Aorta (tissue), 5 donors: Measurements from ENCODE around the gene PRRG4. TPM values are rescaled to one million over a fixed set of nuclear protein-coding genes. Genes with fewer than 3 reads are reported as not detected.

Experiments
- ATAC-seq: fragments of 200-7000 bp; cut with Tn5 transposase; one replicate; pipeline ENCODE4 v1.9.1; 2022; ENCODE audit warnings: moderate library complexity; ENCODE audit not compliant: low FRiP score
- DNase-seq, 2 donors: peaks; one replicate each; pipeline ENCODE4 v3.0.0-alpha.2; 2020
- H3K27ac ChIP-seq, 2 donors: one replicate each; pipeline ENCODE4 v1.5.1; 2013; ENCODE audit warnings: low read length in 2 of 2, mild to moderate bottlenecking in 2 of 2, moderate library complexity in 2 of 2, control low read depth in 1 of 2, inconsistent platforms in 1 of 2, low read depth in 1 of 2
- H3K27me3 ChIP-seq, 2 donors: one replicate each; pipeline ENCODE4 v1.6.1; 2013; ENCODE audit warnings: control low read depth in 1 of 2, low read length in 1 of 2, mild to moderate bottlenecking in 1 of 2, moderate library complexity in 1 of 2; ENCODE audit not compliant: insufficient read depth in 2 of 2, control insufficient read depth in 1 of 2
- H3K36me3 ChIP-seq, 2 donors: one replicate each; pipeline ENCODE4 v1.6.1; 2013; ENCODE audit warnings: control low read depth in 1 of 2, low read length in 1 of 2, mild to moderate bottlenecking in 1 of 2; ENCODE audit not compliant: insufficient read depth in 2 of 2, control insufficient read depth in 1 of 2
- H3K4me1 ChIP-seq, 2 donors: one replicate each; pipeline ENCODE4 v1.6.1; 2013; ENCODE audit warnings: low read length in 2 of 2, control low read depth in 1 of 2, mild to moderate bottlenecking in 1 of 2, moderate library complexity in 1 of 2; ENCODE audit not compliant: insufficient read depth in 2 of 2, control insufficient read depth in 1 of 2
- H3K4me3 ChIP-seq, 2 donors: one replicate each; pipeline ENCODE4 v1.5.1; 2013; ENCODE audit warnings: low read length in 2 of 2, control low read depth in 1 of 2, mild to moderate bottlenecking in 1 of 2
- H3K9me3 ChIP-seq: one replicate; pipeline ENCODE4 v1.6.1; 2013; ENCODE audit warnings: mild to moderate bottlenecking, low read length; ENCODE audit not compliant: control insufficient read depth
- WGBS, 2 donors: extraction: QIAGEN DNeasy Blood & Tissue Kit; methylation state at CpG; one replicate each; pipeline ENCODE4 v1.1.7; 2013; 5-methylcytosine and 5-hydroxymethylcytosine counted together
- intact Hi-C, 2 donors: fragments of 100-400 bp; cut with DNase I; formaldehyde crosslinking; loops; one replicate each; pipeline versions ENCODE4 v1.14.2 to v1.15.0; 2022
- polyA plus RNA-seq, 2 donors: library from polyadenylated mRNA; stranded (reverse); fragments of 200-250 nt; gene quantifications; one replicate each; pipeline ENCODE4 v1.2.3, GENCODE V29; 2013
- total RNA-seq, 2 donors: library from RNA; stranded (reverse); fragmentation: NEBNext Ultra II Directional; extraction: Animal tissue kit (Norgen Biotek cat#: 25700); gene quantifications; one replicate each; pipeline ENCODE4 v1.2.1, GENCODE V29; 2021
- donor health status: healthy with polysubstance abuse.
- donor health status: Bipolar disorder and iron deficiency.
- donor health status: DM: no; HTN: no; CAD: no.
- donor health status: DM: no; HTN: no; CAD: no.
- donor health status: DM: yes; HTN: yes; CAD: no.

Gene PRRG4
- total and polyA plus RNA-seq, 4 donors = 0.26 to 2.1 (median 2.0) TPM

DNA sequence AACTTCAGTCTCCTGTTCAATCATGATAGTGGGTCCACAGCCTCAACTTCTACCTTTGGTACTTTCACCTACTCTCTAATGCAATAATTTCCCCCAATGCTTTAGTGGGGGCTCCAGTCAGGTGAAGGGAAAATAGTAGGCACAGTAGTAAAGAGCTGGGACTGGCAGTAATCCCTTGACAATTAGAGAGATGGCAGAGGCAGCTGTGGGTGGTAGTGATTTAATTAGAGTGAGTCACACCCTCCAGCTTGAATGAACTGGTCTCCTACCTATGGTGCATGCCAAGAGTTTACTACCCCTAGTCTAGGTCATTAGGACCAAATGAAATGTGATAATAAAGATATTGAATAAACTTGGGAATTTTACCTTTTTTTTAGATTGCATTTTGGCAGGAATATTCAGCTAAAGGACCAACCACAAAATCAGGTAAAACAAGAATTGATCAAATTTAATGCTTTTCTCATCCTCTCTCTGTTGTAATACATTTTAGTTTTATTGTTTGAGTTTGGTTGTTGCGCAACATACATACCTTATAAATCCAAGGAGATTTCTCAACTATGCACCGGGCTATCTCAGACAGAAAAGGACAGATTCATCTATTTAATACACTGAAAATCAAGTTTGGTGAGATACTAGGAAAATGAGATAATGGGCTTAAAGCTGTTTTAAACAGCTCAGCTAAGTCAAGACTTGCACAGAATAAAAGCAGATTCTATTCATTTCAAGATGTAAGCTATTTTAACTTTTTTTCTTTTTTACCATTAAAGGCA is 9.0 kb downstream of the PRRG4 start:
- no peaks in the 10 kb centered on the region for H3K9me3 ChIP-seq
- DNase-seq = no peak
- H3K4me3 ChIP-seq = no peak overlapping the region
- no peak overlapping the region for H3K27ac ChIP-seq
- no peaks in the 10 kb centered on the region for H3K36me3 ChIP-seq
- WGBS, 2 donors = 90% methylated on average over 2 of the region's 2 CpGs
- intact Hi-C loops = no loop called here
- H3K4me1 ChIP-seq = no peaks in the 10 kb centered on the region
- no peaks in the 10 kb centered on the region for H3K27me3 ChIP-seq
- ATAC-seq = no peak

DNA sequence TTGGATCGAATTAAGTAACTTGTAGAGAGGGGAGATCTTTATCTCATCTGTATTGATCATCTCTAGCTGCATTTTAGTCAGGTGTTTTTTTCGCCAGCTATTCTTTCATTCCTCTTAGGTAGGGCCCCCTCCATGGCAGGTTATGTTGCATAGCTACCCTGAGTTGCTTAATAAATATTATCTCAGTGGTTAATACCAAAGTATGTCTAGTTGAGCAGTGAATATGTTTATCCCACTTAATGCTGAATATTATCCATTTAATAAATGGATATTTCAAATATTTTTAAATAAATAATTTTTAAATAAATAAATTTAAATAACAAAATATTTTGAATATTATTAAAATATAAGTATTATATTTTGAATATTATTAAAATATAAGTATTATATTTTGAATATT is 9.6 kb downstream of the PRRG4 start:
- H3K4me1 ChIP-seq = no peaks in the 10 kb centered on the region
- no peaks in the 10 kb centered on the region for H3K27me3 ChIP-seq
- ATAC-seq = no peak
- 92 to 94% methylated on average over 2 of the region's 2 CpGs for WGBS, 2 donors
- no peaks in the 10 kb centered on the region for H3K9me3 ChIP-seq
- H3K36me3 ChIP-seq = no peaks in the 10 kb centered on the region
- DNase-seq = no peak
- no peak overlapping the region for H3K4me3 ChIP-seq
- H3K27ac ChIP-seq = no peak overlapping the region
- intact Hi-C loops = no loop called here

DNA sequence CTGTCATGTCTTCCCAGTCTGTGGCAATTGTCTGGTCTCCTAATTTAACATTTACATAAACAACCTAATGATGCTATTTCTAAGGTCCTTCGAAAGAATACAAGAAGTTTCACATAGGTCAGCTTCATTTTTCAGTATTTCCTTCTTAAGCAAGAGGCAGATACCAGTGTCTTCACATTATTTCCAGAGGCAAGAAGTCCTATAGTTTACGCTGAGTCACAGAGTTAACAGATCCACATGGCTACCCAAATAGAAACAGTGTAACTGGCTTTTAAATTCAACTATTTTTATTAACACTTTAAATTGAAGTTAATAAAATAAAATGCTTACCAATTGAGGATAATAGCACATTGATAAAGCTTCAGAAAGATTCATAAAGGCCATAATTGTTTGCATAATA is 10.9 kb downstream of the PRRG4 start:
- Histone ChIP-seq H3K9me3 (no peaks in the 10 kb centered on the region), H3K4me3 (no peak overlapping the region), H3K27me3 (no peaks in the 10 kb centered on the region), H3K27ac (no peak overlapping the region), H3K4me1 (no peaks in the 10 kb centered on the region), H3K36me3 (no peaks in the 10 kb centered on the region)
- DNase-seq = no peak
- intact Hi-C loops = no loop called here
- WGBS, 2 donors = 86 to 93% methylated on average over 2 of the region's 2 CpGs
- no peak for ATAC-seq

DNA sequence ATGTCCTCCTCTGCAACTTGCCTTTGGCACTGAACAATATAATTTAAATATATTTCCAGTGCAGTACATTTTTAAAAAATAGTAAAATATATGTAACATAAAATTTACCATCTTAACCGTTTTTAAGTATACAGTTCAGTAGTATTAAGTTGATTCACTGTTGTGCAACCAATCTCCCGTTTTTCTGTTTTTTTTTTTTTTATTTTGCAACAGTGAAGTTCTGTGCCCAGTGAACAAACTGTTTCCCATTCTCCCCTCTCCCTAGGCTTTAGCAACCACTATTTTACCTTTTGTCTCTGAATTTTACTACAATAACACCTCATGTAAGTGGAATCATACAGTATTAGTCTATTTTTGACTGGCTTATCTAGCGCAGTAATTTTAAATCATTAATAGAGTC is 13.8 kb downstream of the PRRG4 start:
- Histone ChIP-seq H3K4me1 (no peaks in the 10 kb centered on the region), H3K4me3 (no peak overlapping the region), H3K27ac (no peak overlapping the region), H3K9me3 (no peaks in the 10 kb centered on the region), H3K27me3 (no peaks in the 10 kb centered on the region), H3K36me3 (no peaks in the 10 kb centered on the region)
- intact Hi-C loops = no loop called here
- WGBS, 2 donors = 64 to 74% methylated on average over 3 of the region's 3 CpGs
- ATAC-seq = no peak
- DNase-seq = no peak

DNA sequence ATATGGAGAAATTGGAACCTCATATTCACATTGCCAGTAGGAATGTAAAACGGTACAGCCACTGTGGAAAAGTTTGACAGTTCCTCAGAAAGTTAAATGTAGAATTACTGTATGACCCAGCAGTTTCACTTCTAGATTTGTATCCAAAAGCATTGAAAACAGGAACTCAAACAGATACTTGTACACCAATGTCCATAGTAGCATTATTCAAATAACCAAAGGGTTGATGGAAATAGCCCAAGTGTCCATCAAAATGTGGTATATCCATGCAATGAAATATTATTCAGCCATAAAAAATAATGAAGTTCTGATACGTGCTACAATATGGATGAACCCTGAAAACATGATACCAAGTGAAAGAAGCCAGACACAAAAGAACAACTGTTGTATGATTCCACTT is 17.8 kb downstream of the PRRG4 start:
- WGBS, 2 donors = 82 to 90% methylated on average over 2 of the region's 2 CpGs
- H3K4me3 ChIP-seq = no peak overlapping the region
- intact Hi-C loops = no loop called here
- no peaks in the 10 kb centered on the region for H3K9me3 ChIP-seq
- no peak for ATAC-seq
- H3K27ac ChIP-seq = no peak overlapping the region
- no peaks in the 10 kb centered on the region for H3K4me1 ChIP-seq
- DNase-seq = no peak
- no peaks in the 10 kb centered on the region for H3K27me3 ChIP-seq
- H3K36me3 ChIP-seq = no peaks in the 10 kb centered on the region

DNA sequence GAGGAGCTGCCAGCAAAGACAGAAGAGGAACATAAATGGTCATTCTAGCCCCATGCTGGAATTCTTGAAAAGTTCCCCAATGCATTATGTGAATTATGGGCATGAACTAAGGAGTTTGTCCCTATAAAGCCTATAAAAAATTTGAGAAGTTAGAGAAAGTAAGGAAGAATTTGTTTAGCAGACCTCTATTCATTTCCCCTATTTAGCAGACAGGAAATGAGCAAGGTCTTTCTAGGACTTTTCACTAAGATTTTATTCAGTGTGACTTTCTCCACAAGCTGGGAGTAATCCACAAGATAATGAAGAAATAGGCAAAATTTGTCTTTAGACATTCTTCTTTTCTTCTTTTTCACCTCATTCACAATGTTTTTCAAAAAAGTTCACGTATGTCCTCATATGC is 20.0 kb downstream of the PRRG4 start:
- WGBS, 2 donors = 66 to 70% methylated on average over 1 of the region's 1 CpG
- Histone ChIP-seq H3K4me3 (no peak overlapping the region), H3K36me3 (no peaks in the 10 kb centered on the region), H3K4me1 (no peaks in the 10 kb centered on the region), H3K9me3 (no peaks in the 10 kb centered on the region), H3K27me3 (no peaks in the 10 kb centered on the region), H3K27ac (no peak overlapping the region)
- DNase-seq = no peak
- intact Hi-C loops = no loop called here
- ATAC-seq = no peak

DNA sequence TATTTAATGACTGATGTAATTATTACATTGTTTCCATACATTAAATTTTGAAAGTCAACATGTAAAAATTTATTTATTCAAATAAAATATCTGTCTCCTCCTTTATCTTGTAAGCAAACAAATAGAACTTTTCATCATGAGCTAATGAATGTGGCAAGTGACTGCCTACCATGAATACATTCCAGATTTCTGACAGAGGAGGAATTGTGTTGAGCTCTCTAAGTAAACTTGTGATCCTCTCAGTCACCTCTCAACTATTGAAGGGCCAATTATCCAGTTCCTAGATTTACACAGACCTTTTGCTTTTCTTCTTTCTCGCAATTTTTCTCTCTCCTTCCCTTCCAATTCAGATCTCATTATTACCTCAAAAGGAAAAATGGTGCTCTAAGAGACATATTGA is 21.5 kb downstream of the PRRG4 start:
- Histone ChIP-seq H3K4me1 (no peaks in the 10 kb centered on the region), H3K36me3 (no peaks in the 10 kb centered on the region), H3K27ac (no peak overlapping the region), H3K4me3 (no peak overlapping the region), H3K9me3 (no peaks in the 10 kb centered on the region), H3K27me3 (no peaks in the 10 kb centered on the region)
- DNase-seq (no peak), ATAC-seq (no peak)
- intact Hi-C loops = no loop called here
- WGBS, 2 donors = 82 to 90% methylated on average over 1 of the region's 1 CpG

DNA sequence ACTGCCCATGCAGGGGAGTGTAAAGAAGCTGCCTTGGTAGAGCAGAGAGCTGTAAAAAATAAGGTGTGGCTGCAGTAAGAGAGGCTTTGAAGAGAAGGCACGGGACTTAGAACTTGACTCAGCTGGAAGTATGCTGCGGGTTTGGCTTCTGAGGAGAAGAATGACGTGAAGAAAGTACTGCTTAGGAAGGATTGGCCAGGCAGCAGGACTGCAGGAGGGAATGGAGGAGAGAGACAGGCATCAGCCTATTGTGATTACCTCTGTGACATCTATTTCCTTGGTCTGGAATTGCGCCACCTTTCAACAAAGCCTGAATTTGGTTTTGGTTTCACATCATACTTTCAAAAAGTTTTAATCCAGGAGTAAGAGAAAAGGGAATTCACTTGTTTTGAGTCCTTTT is 22.5 kb downstream of the PRRG4 start:
- no peak overlapping the region for H3K27ac ChIP-seq
- H3K36me3 ChIP-seq = no peaks in the 10 kb centered on the region
- 47 to 56% methylated on average over 4 of the region's 4 CpGs for WGBS, 2 donors
- intact Hi-C loops = no loop called here
- H3K27me3 ChIP-seq = no peaks in the 10 kb centered on the region
- ATAC-seq = peak; percentile 41
- no peaks in the 10 kb centered on the region for H3K4me1 ChIP-seq
- H3K9me3 ChIP-seq = no peaks in the 10 kb centered on the region
- no peak overlapping the region for H3K4me3 ChIP-seq
- DNase-seq = no peak

DNA sequence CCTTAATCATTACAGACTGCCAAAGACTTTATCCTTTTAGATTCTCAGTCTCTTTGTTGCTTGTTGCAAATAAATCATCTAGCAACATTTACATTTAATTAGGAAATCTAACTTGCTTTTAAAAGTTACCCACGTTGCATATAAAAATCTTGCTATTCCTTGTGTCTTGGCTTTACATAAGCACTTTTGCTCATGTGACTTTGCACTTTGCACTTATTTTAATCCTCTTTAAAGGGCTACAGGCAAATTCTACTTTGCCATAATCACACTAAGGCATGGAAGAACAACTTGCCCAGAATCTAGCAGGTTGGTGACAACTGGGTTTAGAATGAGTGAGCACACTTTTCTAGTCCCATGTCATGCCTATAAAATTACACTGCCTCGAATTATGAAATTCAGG is 25.9 kb downstream of the PRRG4 start:
- H3K36me3 ChIP-seq = no peaks in the 10 kb centered on the region
- no peak overlapping the region for H3K27ac ChIP-seq
- no peak for ATAC-seq
- H3K4me1 ChIP-seq = no peaks in the 10 kb centered on the region
- H3K4me3 ChIP-seq = no peak overlapping the region
- H3K27me3 ChIP-seq = no peaks in the 10 kb centered on the region
- no peaks in the 10 kb centered on the region for H3K9me3 ChIP-seq
- WGBS, 2 donors = 48% methylated on average over 2 of the region's 2 CpGs
- no peak for DNase-seq
- intact Hi-C loops = no loop called here
